Upper lobe of left lung (tissue), 6 donors: ENCODE measurements around the gene PLA2G4B. TPM values are rescaled to one million over a fixed set of nuclear protein-coding genes. Genes with fewer than 3 reads are reported as not detected.

ENCODE experiments used
- ATAC-seq, 2 donors: fragments of 200-7000 bp; cut with Tn5 transposase; one replicate each; pipeline ENCODE4 v1.9.1; 2022; ENCODE audit warnings: mild to moderate bottlenecking in 2 of 2, moderate library complexity in 2 of 2; ENCODE audit not compliant: low FRiP score in 2 of 2
- DNase-seq, 2 donors: peaks; one replicate each; pipeline ENCODE4 v3.0.0-alpha.2; 2019 to 2020
- H3K27ac ChIP-seq, 4 donors: fragments of 200-600 bp; sonication (generic); one replicate each; pipeline ENCODE4 v1.5.1; 2016 to 2019
- H3K27me3 ChIP-seq, 4 donors: fragments of 200-600 bp; sonication (generic); one replicate each; pipeline ENCODE4 v1.5.1; 2017 to 2019
- H3K36me3 ChIP-seq, 4 donors: fragments of 200-600 bp; sonication (generic); one replicate each; pipeline ENCODE4 v1.5.1; 2016 to 2019
- H3K4me1 ChIP-seq, 4 donors: fragments of 200-600 bp; sonication (generic); one replicate each; pipeline ENCODE4 v1.5.1; 2018 to 2019
- H3K4me3 ChIP-seq, 4 donors: fragments of 200-600 bp; sonication (generic); one replicate each; pipeline ENCODE4 v1.5.1; 2017 to 2019; ENCODE audit warnings: mild to moderate bottlenecking in 2 of 4, moderate library complexity in 1 of 4
- H3K9me3 ChIP-seq, 4 donors: fragments of 200-600 bp; sonication (generic); one replicate each; pipeline ENCODE4 v1.5.1; 2018 to 2019
- EP300 ChIP-seq, 4 donors: sonication (generic); formaldehyde crosslinking; IDR thresholded peaks; one replicate each; pipeline ENCODE4 v1.5.1; 2017; ENCODE audit warnings: antibody characterized with exemption in 4 of 4, control low read depth in 2 of 4
- POLR2A ChIP-seq, 4 donors: fragments of 450-650 bp; IDR thresholded peaks; one replicate each; pipeline ENCODE4 v1.5.1; 2016 to 2017; ENCODE audit warnings: antibody characterized with exemption in 4 of 4, mild to moderate bottlenecking in 2 of 4
- POLR2AphosphoS5 ChIP-seq, 2 donors: sonication (generic); formaldehyde crosslinking; IDR thresholded peaks; one replicate each; pipeline ENCODE4 v1.5.1; 2017; ENCODE audit warnings: antibody characterized with exemption in 2 of 2
- WGBS, 2 donors: methylation state at CpG; one replicate each; pipeline ENCODE4 v1.1.5; 2017 to 2018; 5-methylcytosine and 5-hydroxymethylcytosine counted together
- total RNA-seq, 6 donors: library from RNA; depleted of rRNA in 4 of 6; stranded (reverse); fragments of >200 nt in 4 of 6; gene quantifications; one replicate each; pipeline versions ENCODE4 v1.1.0 to v1.2.1, GENCODE V29; 2016 to 2021
- TF ChIP-seq, protein P1 (sequence below), 6 experiments: fragments of 450-650 bp in 4 of 6; fragments of 200-600 bp in 2 of 6; sonication (generic) in 2 of 6; IDR thresholded peaks; one replicate each; pipeline ENCODE4 v1.5.1; 2016 to 2019; ENCODE audit warnings: antibody characterized with exemption in 6 of 6
- donor health status: DM: no; HTN: no; CAD: no; lungs with moderate emphysema.
- donor health status: DM: no; HTN: yes; CAD: no; lungs with severe emphysema.

Gene PLA2G4B
- total RNA-seq, 6 donors from 2014 or later: 4.7 to 71.2 (median 14.4) TPM

- Histone ChIP-seq H3K4me3 (no peak overlapping the region), H3K4me1 (peaks cover 20 to 29% (median 26%) of the 10 kb centered on the region in 4 donors), H3K9me3 (no peaks in the 10 kb centered on the region), H3K27ac (peak overlapping the region; percentile 33 to 81 (median 49)), H3K27me3 (no peaks in the 10 kb centered on the region), H3K36me3 (no peaks in the 10 kb centered on the region)
- WGBS, 2 donors: 29 to 33% methylated on average over 3 to 5 of the region's 5 CpGs
- DNase-seq (no peak), ATAC-seq (peak; percentile 31 to 82)
- TF ChIP-seq EP300 (IDR thresholded peaks at IDR 0.05): peak in 1 of 4 donors; percentile 1
- no peak for TF ChIP-seq POLR2A (IDR thresholded peaks at IDR 0.05)
- TF ChIP-seq POLR2AphosphoS5 (IDR thresholded peaks at IDR 0.05): peak in 1 of 2 donors; percentile 16
Measured at GRCh38 chr15:41790756-41791546, 47.7 kb upstream of the PLA2G4B start.

DNA sequence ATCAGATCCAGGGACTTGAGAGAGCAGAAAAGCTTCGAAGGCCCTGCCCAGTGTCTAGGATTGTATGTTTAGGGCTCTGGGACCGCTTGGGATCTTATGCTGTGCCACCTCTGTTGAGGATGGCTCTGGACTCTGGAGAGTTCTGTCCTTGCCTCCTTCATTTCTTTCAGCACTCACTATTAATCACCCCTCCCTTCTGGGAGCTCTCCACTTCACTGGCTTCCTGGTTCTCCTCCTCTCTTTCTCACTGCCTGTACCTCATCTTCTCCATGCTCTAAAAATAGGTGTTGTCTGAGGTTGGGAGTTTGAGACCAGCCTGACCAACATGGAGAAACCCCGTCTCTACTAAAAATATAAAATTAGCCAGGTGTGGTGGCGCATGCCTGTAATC, 47.1 kb upstream of the PLA2G4B start:
- no peak for TF ChIP-seq EP300 (IDR thresholded peaks at IDR 0.05)
- TF ChIP-seq, protein P1, sequence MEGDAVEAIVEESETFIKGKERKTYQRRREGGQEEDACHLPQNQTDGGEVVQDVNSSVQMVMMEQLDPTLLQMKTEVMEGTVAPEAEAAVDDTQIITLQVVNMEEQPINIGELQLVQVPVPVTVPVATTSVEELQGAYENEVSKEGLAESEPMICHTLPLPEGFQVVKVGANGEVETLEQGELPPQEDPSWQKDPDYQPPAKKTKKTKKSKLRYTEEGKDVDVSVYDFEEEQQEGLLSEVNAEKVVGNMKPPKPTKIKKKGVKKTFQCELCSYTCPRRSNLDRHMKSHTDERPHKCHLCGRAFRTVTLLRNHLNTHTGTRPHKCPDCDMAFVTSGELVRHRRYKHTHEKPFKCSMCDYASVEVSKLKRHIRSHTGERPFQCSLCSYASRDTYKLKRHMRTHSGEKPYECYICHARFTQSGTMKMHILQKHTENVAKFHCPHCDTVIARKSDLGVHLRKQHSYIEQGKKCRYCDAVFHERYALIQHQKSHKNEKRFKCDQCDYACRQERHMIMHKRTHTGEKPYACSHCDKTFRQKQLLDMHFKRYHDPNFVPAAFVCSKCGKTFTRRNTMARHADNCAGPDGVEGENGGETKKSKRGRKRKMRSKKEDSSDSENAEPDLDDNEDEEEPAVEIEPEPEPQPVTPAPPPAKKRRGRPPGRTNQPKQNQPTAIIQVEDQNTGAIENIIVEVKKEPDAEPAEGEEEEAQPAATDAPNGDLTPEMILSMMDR (IDR thresholded peaks at IDR 0.05): no peak
- TF ChIP-seq POLR2AphosphoS5 (IDR thresholded peaks at IDR 0.05): no peak
- no peak for TF ChIP-seq POLR2A (IDR thresholded peaks at IDR 0.05)
- H3K4me1 ChIP-seq: peaks cover 25 to 35% (median 32%) of the 10 kb centered on the region in 4 donors
- WGBS, 2 donors: 79 to 95% methylated on average over 3 to 4 of the region's 4 CpGs
- DNase-seq (no peak), ATAC-seq (no peak)
- no peak overlapping the region for H3K4me3 ChIP-seq
- peak overlapping the region; percentile 33 to 81 (median 49) for H3K27ac ChIP-seq
- no peaks in the 10 kb centered on the region for H3K36me3 ChIP-seq
- no peaks in the 10 kb centered on the region for H3K9me3 ChIP-seq
- no peaks in the 10 kb centered on the region for H3K27me3 ChIP-seq

DNA sequence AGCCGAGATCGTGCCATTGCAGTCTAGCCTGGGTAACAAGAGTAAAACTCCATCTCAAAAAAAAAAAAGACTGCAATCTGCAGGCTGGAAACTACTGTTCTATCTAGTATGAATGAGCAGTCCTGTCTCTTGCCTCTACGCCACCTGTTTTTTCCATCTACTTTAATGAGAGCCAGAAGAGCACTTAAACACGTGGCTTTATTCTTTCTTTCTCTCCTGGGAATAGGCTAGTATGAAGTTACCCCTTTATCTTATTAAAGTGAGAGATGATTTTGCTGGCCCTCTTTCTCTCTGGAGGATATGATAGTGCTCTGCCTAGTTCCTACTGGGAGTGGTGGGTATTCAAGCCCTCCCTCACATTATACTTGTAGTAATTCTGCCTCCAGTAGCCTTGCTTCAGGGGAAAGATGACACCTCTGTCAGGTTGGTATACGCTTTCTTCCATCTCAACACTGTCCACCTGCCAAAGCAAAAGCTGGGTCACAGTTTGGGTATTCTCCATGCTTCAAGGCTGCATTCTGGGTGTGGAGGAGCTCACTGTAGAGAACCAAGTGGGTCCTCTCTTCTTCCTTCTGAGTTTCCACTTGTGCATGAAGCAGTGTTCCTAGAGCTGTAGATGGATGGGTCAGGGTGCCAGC, 46.5 kb upstream of the PLA2G4B start:
- DNase-seq: no peak

GRCh38 chr15:41794081-41794480, 44.6 kb upstream of the PLA2G4B start:
- no peaks in the 10 kb centered on the region for H3K36me3 ChIP-seq
- no peaks in the 10 kb centered on the region for H3K27me3 ChIP-seq
- no peak overlapping the region for H3K27ac ChIP-seq
- ATAC-seq (no peak), DNase-seq (no peak)
- H3K4me1 ChIP-seq: peaks cover 27 to 42% (median 39%) of the 10 kb centered on the region in 4 donors
- H3K4me3 ChIP-seq: no peak overlapping the region
- 81 to 88% methylated on average over 4 of the region's 4 CpGs for whole genome bisulfite sequencing, 2 donors
- TF ChIP-seq POLR2A (IDR thresholded peaks at IDR 0.05): no peak
- TF ChIP-seq, protein P1 (IDR thresholded peaks at IDR 0.05): no peak
- no peak for TF ChIP-seq EP300 (IDR thresholded peaks at IDR 0.05)
- TF ChIP-seq POLR2AphosphoS5 (IDR thresholded peaks at IDR 0.05): no peak
- no peaks in the 10 kb centered on the region for H3K9me3 ChIP-seq

More for the DNA sequence above, 46.5 kb upstream of the PLA2G4B start:
- WGBS, 2 donors: 89 to 90% methylated on average over 5 of the region's 5 CpGs
- Histone ChIP-seq H3K4me1 (peaks cover 27 to 41% (median 37%) of the 10 kb centered on the region in 4 donors), H3K27ac (no peak overlapping the region), H3K27me3 (no peaks in the 10 kb centered on the region), H3K9me3 (no peaks in the 10 kb centered on the region), H3K4me3 (no peak overlapping the region), H3K36me3 (no peaks in the 10 kb centered on the region)
- no peak for ATAC-seq
- TF ChIP-seq EP300 (IDR thresholded peaks at IDR 0.05) (no peak), POLR2A (IDR thresholded peaks at IDR 0.05) (no peak), POLR2AphosphoS5 (IDR thresholded peaks at IDR 0.05) (no peak)
- TF ChIP-seq, protein P1 (IDR thresholded peaks at IDR 0.05): no peak
